ENCODE data around the gene ADAMTS6. TPM values are rescaled to one million over a fixed set of nuclear protein-coding genes. Genes with fewer than 3 reads are reported as not detected.
"Not testable (repeated sequence)": the region's sequence is repeated elsewhere in the genome, so short reads cannot be mapped to it uniquely, and the experiment has no call there.

ADAMTS6 gene
- total RNA-seq, 1 experiment from 2014 or later, result 13.5 TPM

GRCh38 chr5:65341835-65342234 is 139.9 kb downstream of the ADAMTS6 start:
- Histone ChIP-seq H3K4me3 (no peak overlapping the region), H3K27me3 (no peaks in the 10 kb centered on the region), H3K9me3 (peaks cover 41% of the 10 kb centered on the region), H3K36me3 (no peaks in the 10 kb centered on the region)
- no peak for DNase-seq

GRCh38 chr5:65338606-65339151 is 143.0 kb downstream of the ADAMTS6 start:
- Histone ChIP-seq H3K27me3 (no peaks in the 10 kb centered on the region), H3K36me3 (no peaks in the 10 kb centered on the region), H3K9me3 (peaks cover 41% of the 10 kb centered on the region), H3K4me3 (no peak overlapping the region)
- peak; percentile 58 for DNase-seq

- Histone ChIP-seq H3K4me3 (no peak overlapping the region), H3K36me3 (no peaks in the 10 kb centered on the region), H3K9me3 (no peaks in the 10 kb centered on the region; the same call in 1 of the 2 replicates), H3K27me3 (no peaks in the 10 kb centered on the region)
- DNase-seq, result no peak
These were observed 147.6 kb downstream of the ADAMTS6 start for GRCh38 chr5:65334077-65334476.

GRCh38 chr5:65332591-65332990 is 149.1 kb downstream of the ADAMTS6 start:
- Histone ChIP-seq H3K27me3 (no peaks in the 10 kb centered on the region), H3K9me3 (no peaks in the 10 kb centered on the region), H3K4me3 (no peak overlapping the region), H3K36me3 (no peaks in the 10 kb centered on the region)
- DNase-seq, result no peak

GRCh38 chr5:65329266-65329665 is 152.5 kb downstream of the ADAMTS6 start:
- Histone ChIP-seq H3K36me3 (no peaks in the 10 kb centered on the region), H3K4me3 (no peak overlapping the region), H3K9me3 (no peaks in the 10 kb centered on the region), H3K27me3 (no peaks in the 10 kb centered on the region)
- peak; percentile 2 for DNase-seq

GRCh38 chr5:65327582-65327981 is 154.1 kb downstream of the ADAMTS6 start:
- Histone ChIP-seq H3K9me3 (no peaks in the 10 kb centered on the region), H3K36me3 (no peaks in the 10 kb centered on the region), H3K4me3 (no peak overlapping the region), H3K27me3 (no peaks in the 10 kb centered on the region)
- no peak for DNase-seq

GRCh38 chr5:65326922-65327321 is 154.8 kb downstream of the ADAMTS6 start:
- H3K36me3 ChIP-seq, result no peaks in the 10 kb centered on the region
- H3K27me3 ChIP-seq, result no peaks in the 10 kb centered on the region
- H3K9me3 ChIP-seq, result no peaks in the 10 kb centered on the region
- peak; percentile 1 for DNase-seq
- no peak overlapping the region for H3K4me3 ChIP-seq

- Histone ChIP-seq H3K4me3 (no peak overlapping the region), H3K36me3 (no peaks in the 10 kb centered on the region), H3K27me3 (no peaks in the 10 kb centered on the region), H3K9me3 (no peaks in the 10 kb centered on the region)
- no peak for DNase-seq
These were observed 157.5 kb downstream of the ADAMTS6 start for GRCh38 chr5:65324226-65324625.

GRCh38 chr5:65320704-65321103 is 161.0 kb downstream of the ADAMTS6 start:
- H3K4me3 ChIP-seq, DNase-seq, H3K36me3 ChIP-seq, H3K9me3 ChIP-seq, H3K27me3 ChIP-seq: not testable (repeated sequence)

GRCh38 chr5:65320250-65320649 is 161.5 kb downstream of the ADAMTS6 start:
- no peaks in the 10 kb centered on the region for H3K9me3 ChIP-seq
- H3K36me3 ChIP-seq, result no peaks in the 10 kb centered on the region
- H3K27me3 ChIP-seq, result no peaks in the 10 kb centered on the region
- H3K4me3 ChIP-seq, result no peak overlapping the region
- DNase-seq, result no peak

- Histone ChIP-seq H3K4me3 (no peak overlapping the region), H3K27me3 (no peaks in the 10 kb centered on the region), H3K9me3 (no peaks in the 10 kb centered on the region), H3K36me3 (no peaks in the 10 kb centered on the region)
- DNase-seq, result no peak
These were observed 173.8 kb downstream of the ADAMTS6 start for GRCh38 chr5:65307931-65308330.

GRCh38 chr5:65307088-65307487 is 174.6 kb downstream of the ADAMTS6 start:
- Histone ChIP-seq H3K4me3 (no peak overlapping the region), H3K9me3 (no peaks in the 10 kb centered on the region), H3K36me3 (no peaks in the 10 kb centered on the region), H3K27me3 (no peaks in the 10 kb centered on the region)
- no peak for DNase-seq

GRCh38 chr5:65305913-65306312 is 175.8 kb downstream of the ADAMTS6 start:
- H3K9me3 ChIP-seq, result no peaks in the 10 kb centered on the region
- H3K27me3 ChIP-seq, result no peaks in the 10 kb centered on the region
- no peak overlapping the region for H3K4me3 ChIP-seq
- H3K36me3 ChIP-seq, result no peaks in the 10 kb centered on the region
- no peak for DNase-seq

GRCh38 chr5:65299861-65300260 is 181.9 kb downstream of the ADAMTS6 start:
- Histone ChIP-seq H3K36me3 (no peaks in the 10 kb centered on the region), H3K27me3 (no peaks in the 10 kb centered on the region), H3K4me3 (no peak overlapping the region), H3K9me3 (no peaks in the 10 kb centered on the region)
- no peak for DNase-seq

GRCh38 chr5:65296067-65296466 is 185.7 kb downstream of the ADAMTS6 start:
- Histone ChIP-seq H3K36me3 (no peaks in the 10 kb centered on the region), H3K27me3 (no peaks in the 10 kb centered on the region), H3K4me3 (no peak overlapping the region), H3K9me3 (no peaks in the 10 kb centered on the region)
- no peak for DNase-seq

GRCh38 chr5:65292196-65292595 is 189.5 kb downstream of the ADAMTS6 start:
- H3K9me3 ChIP-seq, result no peaks in the 10 kb centered on the region
- no peak for DNase-seq
- H3K36me3 ChIP-seq, result no peaks in the 10 kb centered on the region
- H3K27me3 ChIP-seq, result no peaks in the 10 kb centered on the region
- H3K4me3 ChIP-seq, result no peak overlapping the region

GRCh38 chr5:65290677-65291076 is 191.0 kb downstream of the ADAMTS6 start:
- no peaks in the 10 kb centered on the region for H3K9me3 ChIP-seq
- no peaks in the 10 kb centered on the region for H3K36me3 ChIP-seq
- DNase-seq, result no peak
- no peak overlapping the region for H3K4me3 ChIP-seq
- H3K27me3 ChIP-seq, result no peaks in the 10 kb centered on the region

GRCh38 chr5:65288657-65289056 is 193.1 kb downstream of the ADAMTS6 start:
- no peak overlapping the region for H3K4me3 ChIP-seq
- no peaks in the 10 kb centered on the region for H3K36me3 ChIP-seq

GRCh38 chr5:65279603-65280002 is 202.1 kb downstream of the ADAMTS6 start:
- Histone ChIP-seq H3K36me3 (no peaks in the 10 kb centered on the region), H3K4me3 (no peak overlapping the region), H3K9me3 (no peaks in the 10 kb centered on the region; the same call in 1 of the 2 replicates), H3K27me3 (no peaks in the 10 kb centered on the region)
- no peak for DNase-seq

More at GRCh38 chr5:65288657-65289056, 193.1 kb downstream of the ADAMTS6 start:
- no peaks in the 10 kb centered on the region for H3K9me3 ChIP-seq
- DNase-seq, result no peak
- no peaks in the 10 kb centered on the region for H3K27me3 ChIP-seq

Data from MG63 (cell line).